Activated CD4-positive, alpha-beta T cell treated with anti-CD3 and anti-CD28 coated beads, Interleukin-2, amount 10 ng/mL, durations not matched to agents 7 days and 5 days (primary cell): ENCODE results near the gene GORASP2. TPM values are rescaled to one million over a fixed set of nuclear protein-coding genes. Genes with fewer than 3 reads are reported as not detected.
"Not testable (repeated sequence)": the region's sequence is repeated elsewhere in the genome, so short reads cannot be mapped to it uniquely, and the experiment has no call there.

Source experiments
- CTCF ChIA-PET: fragments of 350-600 bp; sonication (Branson Sonifier 250); formaldehyde crosslinking; loops from one replicate; lab custom pipeline; 2021; ENCODE audit warnings: antibody characterized with exemption; lab: Charles Lee
- POLR2A ChIA-PET: fragments of 350-600 bp; sonication (Branson Sonifier 250); formaldehyde crosslinking; loops from one replicate; lab custom pipeline; 2021; ENCODE audit warnings: antibody characterized with exemption; lab: Charles Lee
- DNase-seq: peaks from one replicate; pipeline ENCODE4 v3.0.0-alpha.2; 2020
- H3K27ac Mint-ChIP-seq: one replicate; pipeline ENCODE4 v1.8.0; 2021; ENCODE audit warnings: mild to moderate bottlenecking, moderate library complexity, mixed read lengths
- H3K27me3 Mint-ChIP-seq: one replicate; pipeline ENCODE4 v1.8.0; 2021; ENCODE audit warnings: mixed read lengths
- H3K36me3 Mint-ChIP-seq: one replicate; pipeline ENCODE4 v1.8.0; 2021; ENCODE audit warnings: low read depth, mixed read lengths
- H3K4me1 Mint-ChIP-seq: one replicate; pipeline ENCODE4 v1.8.0; 2021; ENCODE audit warnings: mixed read lengths
- H3K4me3 Mint-ChIP-seq: one replicate; pipeline ENCODE4 v1.8.0; 2021; ENCODE audit warnings: mild to moderate bottlenecking, moderate library complexity, mixed read lengths
- H3K9me3 Mint-ChIP-seq: one replicate; pipeline ENCODE4 v1.8.0; 2021; ENCODE audit warnings: mixed read lengths
- total RNA-seq, 2 experiments: library from RNA; stranded (reverse); gene quantifications; one replicate each; pipeline ENCODE4 v1.2.3, GENCODE V29; 2021

GORASP2 gene
- total RNA-seq, 2 experiments from 2014 or later, result 58.7 to 62.0 TPM

DNA sequence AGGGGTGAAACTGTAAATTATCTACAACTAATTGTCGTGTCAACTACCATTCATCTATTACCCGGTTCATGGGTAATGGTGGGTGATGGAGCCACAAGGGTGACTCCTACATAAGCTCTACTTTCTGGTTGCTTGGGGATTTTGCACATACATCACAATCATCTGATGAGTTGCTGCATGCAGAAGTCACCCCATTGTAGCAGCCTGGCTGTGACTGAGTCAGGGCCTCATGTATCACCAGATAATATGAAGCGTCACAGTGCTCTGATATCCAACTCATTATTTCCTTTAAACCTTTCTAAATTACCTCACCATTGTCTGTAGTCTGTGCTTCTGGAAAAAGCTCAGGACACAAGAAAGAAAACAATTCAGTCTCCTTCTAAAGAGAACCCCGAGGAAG, 32.4 kb upstream of the GORASP2 start:
- H3K4me1 Mint-ChIP-seq, result no peaks in the 10 kb centered on the region
- H3K27me3 Mint-ChIP-seq, result peaks cover 11% of the 10 kb centered on the region
- ChIA-PET POLR2A (no interaction called here), CTCF (interaction anchor here (1.0 to 2.3 kb wide), 3 partner anchors 11 to 33 kb away, joined by 3 to 8 read pairs (median 7); partner anchors contain the start of gene GORASP2)
- H3K9me3 Mint-ChIP-seq, result no peaks in the 10 kb centered on the region
- no peaks in the 10 kb centered on the region for H3K36me3 Mint-ChIP-seq
- H3K27ac Mint-ChIP-seq, result no peak overlapping the region
- H3K4me3 Mint-ChIP-seq, result no peak overlapping the region
- DNase-seq, result no peak

DNA sequence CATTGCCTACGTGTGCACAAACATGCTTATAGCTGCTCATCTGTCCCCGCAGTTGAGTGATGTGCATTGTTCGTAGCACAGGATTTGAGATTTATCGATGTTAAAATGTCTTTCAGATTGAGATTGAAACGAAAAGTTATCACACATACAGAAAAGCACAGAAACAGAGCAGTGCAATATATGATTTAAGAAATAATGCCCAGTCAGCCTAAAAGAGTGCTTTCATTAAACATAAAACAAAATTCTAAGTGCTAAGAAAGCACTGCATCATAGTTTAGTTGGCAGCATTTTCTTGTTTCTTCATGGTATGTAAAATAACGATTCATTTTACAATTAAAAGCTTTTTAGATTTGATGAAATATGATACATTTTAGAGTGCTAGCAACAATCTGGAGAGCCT, 31.9 kb upstream of the GORASP2 start:
- CTCF ChIA-PET, result interaction anchor here (2.3 kb wide), 1 partner anchor 19 kb away, joined by 7 read pairs; no protein-coding TSS in a partner anchor
- Mint-ChIP-seq H3K36me3 (no peaks in the 10 kb centered on the region), H3K9me3 (no peaks in the 10 kb centered on the region), H3K27ac (no peak overlapping the region), H3K4me1 (no peaks in the 10 kb centered on the region), H3K4me3 (no peak overlapping the region), H3K27me3 (peaks cover 11% of the 10 kb centered on the region)
- POLR2A ChIA-PET, result no interaction called here
- DNase-seq, result no peak

DNA sequence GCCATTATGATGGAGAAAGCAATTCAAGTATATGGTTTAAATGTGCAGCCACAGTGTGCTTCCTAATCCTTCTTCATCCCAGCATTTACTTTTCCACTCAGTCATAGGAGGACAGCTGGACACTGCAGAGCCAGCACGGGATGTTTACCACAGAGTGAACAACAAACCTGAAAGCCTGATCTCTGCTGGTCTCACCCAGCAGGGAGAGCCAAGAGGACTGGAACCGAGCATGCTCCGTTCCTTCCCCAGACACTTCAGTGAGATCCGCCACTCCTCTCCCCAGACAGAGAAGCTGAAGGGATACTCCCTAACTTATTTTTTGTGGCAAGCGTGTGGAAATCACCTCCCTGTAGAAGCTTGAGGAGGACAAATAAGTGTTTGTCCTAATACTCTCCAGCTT, 23.2 kb upstream of the GORASP2 start:
- Mint-ChIP-seq H3K4me3 (no peak overlapping the region), H3K4me1 (no peaks in the 10 kb centered on the region), H3K27ac (no peak overlapping the region), H3K27me3 (peaks cover 4% of the 10 kb centered on the region), H3K36me3 (peaks cover 2% of the 10 kb centered on the region), H3K9me3 (peaks cover 13% of the 10 kb centered on the region)
- CTCF ChIA-PET, result no interaction called here
- POLR2A ChIA-PET, result no interaction called here
- DNase-seq, result no peak

DNA sequence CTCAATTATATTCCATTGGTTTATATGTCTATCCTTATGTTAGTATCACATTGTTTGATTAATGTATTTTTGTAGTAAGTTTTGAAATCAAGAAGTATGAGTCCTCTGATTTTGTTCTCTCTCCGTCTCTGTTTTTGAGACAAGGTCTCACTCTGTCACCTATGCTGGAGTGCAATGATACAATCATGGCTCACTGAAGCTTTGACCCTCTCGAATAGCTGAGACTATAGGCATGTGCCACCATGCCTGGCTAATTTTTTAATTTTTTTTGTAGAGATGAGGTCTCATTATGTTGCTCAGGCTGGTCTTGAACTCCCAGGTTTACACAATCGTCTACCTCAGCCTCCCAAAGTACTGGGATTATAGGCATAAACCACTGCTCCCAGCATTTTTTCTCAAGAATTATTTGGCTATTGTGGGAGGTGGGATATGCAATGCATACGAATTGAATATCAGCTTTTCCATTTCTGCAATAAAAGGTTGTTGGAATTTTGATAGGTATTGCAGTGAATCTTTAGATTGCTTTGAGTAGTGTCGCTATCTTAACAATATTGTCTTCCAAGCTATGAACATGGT, 17.7 kb upstream of the GORASP2 start:
- DNase-seq, result no peak
- H3K27ac Mint-ChIP-seq, result no peak overlapping the region
- ChIA-PET CTCF (no interaction called here), POLR2A (no interaction called here)
- peaks cover 2% of the 10 kb centered on the region for H3K36me3 Mint-ChIP-seq
- no peak overlapping the region for H3K4me3 Mint-ChIP-seq
- H3K27me3 Mint-ChIP-seq, result peaks cover 5% of the 10 kb centered on the region
- H3K4me1 Mint-ChIP-seq, result no peaks in the 10 kb centered on the region
- peaks cover 39% of the 10 kb centered on the region for H3K9me3 Mint-ChIP-seq

DNA sequence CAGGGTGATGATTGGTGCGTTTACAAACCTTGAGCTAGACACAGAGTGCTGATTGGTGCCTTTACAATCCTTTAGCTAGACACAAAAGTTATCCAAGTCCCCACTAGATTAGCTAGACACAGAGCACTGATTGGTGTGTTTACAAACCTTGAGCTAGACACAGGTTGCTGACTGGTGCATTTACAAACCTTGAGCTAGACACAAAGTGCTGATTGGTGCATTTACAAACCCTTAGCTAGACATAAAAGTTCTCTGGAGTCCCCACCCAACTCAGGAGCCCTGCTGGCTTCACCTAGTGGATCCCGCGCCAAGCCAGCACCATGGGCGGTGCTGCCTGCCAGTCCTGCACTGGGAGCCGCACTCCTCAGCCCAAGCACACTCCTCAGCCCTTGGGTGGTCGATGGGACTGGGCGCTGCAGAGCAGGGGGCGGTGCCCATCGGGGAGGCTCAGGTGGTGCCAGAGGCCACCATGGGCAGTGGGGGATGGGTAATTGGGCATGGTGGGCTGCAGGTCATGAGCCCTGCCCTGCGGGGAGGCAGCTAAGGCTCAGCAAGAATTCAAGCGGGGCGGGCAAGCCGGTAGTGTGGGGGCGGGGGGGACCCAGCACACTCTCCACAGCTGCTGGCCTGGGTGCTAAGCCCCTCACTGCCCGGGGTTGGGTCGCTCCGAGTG, 13.9 kb upstream of the GORASP2 start:
- H3K36me3 Mint-ChIP-seq, H3K27ac Mint-ChIP-seq, H3K4me3 Mint-ChIP-seq, H3K4me1 Mint-ChIP-seq, H3K27me3 Mint-ChIP-seq, DNase-seq, POLR2A ChIA-PET: not testable (repeated sequence)
- CTCF ChIA-PET, result interaction anchor here (0.6 to 2.4 kb wide), 2 partner anchors 13 to 604 kb away, joined by 3 to 10 read pairs; partner anchors contain the start of gene GORASP2
- peaks cover 57% of the 10 kb centered on the region for H3K9me3 Mint-ChIP-seq

DNA sequence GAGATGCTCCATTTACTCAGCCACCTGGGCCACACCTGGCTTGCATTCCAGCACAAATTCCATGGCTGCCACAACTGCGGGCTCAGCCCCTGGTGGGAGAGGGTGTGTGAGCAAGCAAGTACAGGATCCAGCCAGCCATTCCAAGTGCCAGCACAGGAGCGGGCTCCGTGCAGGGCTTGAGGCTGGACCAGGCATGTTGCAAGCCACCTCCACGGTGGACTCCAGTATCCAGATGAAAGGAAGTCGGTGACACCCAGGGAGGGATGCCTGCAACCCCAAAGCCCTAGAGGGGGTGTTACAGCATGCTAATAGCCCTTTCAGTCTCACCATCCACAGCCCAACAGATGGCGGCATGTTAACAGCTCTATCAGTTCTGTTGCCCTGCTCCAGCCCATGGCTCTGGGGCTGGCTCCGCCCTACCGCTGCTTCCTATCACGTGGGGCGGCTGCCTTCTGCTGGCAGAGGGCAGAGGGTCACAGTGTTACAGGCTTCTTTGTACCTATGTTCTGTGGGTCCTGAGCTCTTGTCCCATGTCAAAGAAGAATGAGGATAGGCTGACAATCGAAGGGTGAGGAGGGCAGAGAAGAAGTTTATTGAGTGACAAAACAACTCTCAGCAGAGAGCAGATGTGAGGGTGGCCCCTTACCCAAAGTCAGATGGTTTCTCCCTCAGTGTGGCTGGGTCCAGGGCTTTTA, 11.7 kb upstream of the GORASP2 start:
- no peaks in the 10 kb centered on the region for H3K4me1 Mint-ChIP-seq
- CTCF ChIA-PET, result interaction anchor here (1.6 to 1.7 kb wide), 2 partner anchors 8 to 11 kb away, joined by 4 to 13 read pairs; partner anchors contain the start of gene GORASP2
- H3K9me3 Mint-ChIP-seq, result peaks cover 44% of the 10 kb centered on the region
- peaks cover 8% of the 10 kb centered on the region for H3K36me3 Mint-ChIP-seq
- H3K27me3 Mint-ChIP-seq, result no peaks in the 10 kb centered on the region
- no peak for DNase-seq
- no peak overlapping the region for H3K4me3 Mint-ChIP-seq
- POLR2A ChIA-PET, result no interaction called here
- no peak overlapping the region for H3K27ac Mint-ChIP-seq

DNA sequence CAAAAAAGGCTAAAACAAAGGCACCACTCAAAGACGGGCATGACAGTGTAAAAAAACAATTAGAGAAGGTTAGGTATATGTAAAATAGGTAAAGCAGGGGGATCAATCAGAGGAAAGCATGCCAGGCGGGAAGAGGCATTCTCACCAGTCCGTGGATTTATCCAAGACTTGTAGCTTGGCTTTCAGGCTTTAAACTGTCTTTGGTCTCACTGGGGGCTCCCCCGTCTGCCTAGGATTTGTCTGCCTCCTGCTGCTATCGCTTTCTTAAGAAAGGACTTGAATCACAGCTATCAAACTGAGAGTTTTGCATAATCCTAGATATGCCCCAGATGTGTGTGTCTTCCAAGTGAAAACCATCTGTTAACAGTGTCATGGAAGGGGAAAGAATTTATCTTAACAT, 11.1 kb upstream of the GORASP2 start:
- Mint-ChIP-seq H3K27ac (no peak overlapping the region), H3K4me3 (no peak overlapping the region), H3K9me3 (peaks cover 40% of the 10 kb centered on the region), H3K4me1 (no peaks in the 10 kb centered on the region), H3K36me3 (peaks cover 8% of the 10 kb centered on the region), H3K27me3 (no peaks in the 10 kb centered on the region)
- ChIA-PET CTCF (interaction anchor here (0.6 to 1.7 kb wide), 3 partner anchors 11 to 1209 kb away, joined by 3 to 13 read pairs (median 3); partner anchors contain the start of gene GORASP2), POLR2A (no interaction called here)
- no peak for DNase-seq

DNA sequence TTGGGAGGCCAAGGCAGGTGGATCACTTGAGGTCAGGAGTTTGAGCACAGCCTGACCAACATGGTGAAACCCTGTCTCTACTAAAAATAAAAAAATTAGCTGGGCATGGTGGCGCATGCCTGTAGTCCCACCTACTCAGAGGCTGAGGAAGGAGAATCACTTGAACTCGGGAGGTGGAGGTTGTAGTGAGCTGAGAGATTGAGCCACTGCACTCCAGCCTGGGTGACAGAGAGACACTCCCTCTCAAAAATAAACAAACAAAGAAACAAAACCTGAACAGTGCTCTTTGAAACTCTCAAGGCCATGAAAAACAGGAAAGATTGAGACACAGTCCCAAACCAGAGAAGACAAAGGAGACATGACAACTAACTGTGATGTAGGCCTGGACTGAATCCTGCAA, 7.2 kb upstream of the GORASP2 start:
- H3K27ac Mint-ChIP-seq, POLR2A ChIA-PET, DNase-seq, CTCF ChIA-PET, H3K4me1 Mint-ChIP-seq, H3K27me3 Mint-ChIP-seq, H3K4me3 Mint-ChIP-seq: not testable (repeated sequence)
- Mint-ChIP-seq H3K9me3 (peaks cover 26% of the 10 kb centered on the region), H3K36me3 (peaks cover 15% of the 10 kb centered on the region)

DNA sequence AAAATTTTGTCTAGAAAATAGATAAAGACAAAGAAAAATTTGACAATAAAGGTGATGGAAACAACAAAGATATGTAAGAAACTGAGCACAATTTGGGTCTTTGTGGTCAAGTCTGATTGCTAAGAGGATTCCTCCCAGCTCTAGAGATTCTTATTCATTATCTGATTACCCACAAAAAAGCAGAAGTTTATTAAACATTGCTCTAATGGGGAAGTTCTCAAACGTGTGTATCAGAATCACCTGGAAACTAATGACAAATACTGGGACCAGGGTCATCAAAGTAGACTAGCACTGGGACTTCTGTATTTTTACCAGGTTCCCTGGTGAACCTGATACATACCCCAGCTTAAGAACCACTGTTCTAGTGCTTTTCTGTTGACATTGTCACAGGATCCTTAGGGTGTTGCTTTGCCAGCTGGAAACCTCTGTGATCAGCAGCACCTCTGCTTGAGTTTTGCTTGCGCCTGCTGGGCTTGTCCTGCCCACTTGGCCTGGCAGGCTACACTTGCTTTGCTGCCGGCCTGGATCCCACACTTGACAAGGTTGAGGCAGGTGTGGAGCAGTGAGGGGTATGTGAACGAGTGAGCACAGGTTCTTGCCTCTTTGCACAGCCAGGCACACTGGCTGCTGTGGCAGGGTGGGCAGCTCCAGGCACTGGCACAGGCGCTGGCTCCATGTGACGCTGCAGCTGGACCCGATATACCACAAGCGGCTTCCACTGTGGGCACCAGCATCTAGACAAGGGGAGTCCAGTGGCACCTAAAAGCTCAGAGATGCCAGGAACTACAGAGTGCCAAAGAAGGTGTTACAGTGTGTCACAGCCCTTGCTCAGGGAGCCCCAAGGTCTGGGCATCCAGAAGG, 6.2 kb upstream of the GORASP2 start:
- no peak overlapping the region for H3K27ac Mint-ChIP-seq
- POLR2A ChIA-PET, result no interaction called here
- DNase-seq, result no peak

DNA sequence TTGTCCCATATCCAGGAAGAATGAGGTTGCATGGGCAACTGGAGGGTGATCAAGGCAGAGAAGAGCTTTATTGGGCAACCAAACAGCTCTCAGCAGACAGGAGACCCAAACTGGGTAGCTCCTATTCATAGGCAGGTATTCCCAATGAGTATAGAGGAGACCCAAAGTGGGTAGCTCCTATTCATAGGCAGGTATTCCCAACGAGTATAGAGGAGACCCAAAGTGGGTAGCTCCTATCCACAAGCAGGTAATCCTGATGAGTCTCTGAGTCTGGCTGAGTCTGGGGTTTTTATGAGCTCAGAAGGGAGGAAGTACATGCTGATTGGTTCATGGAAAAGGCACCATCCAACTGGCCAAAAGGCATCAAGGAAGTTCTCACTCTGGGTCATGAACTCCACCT, 5.3 kb upstream of the GORASP2 start:
- H3K36me3 Mint-ChIP-seq, result peaks cover 16% of the 10 kb centered on the region
- ChIA-PET POLR2A (no interaction called here), CTCF (no interaction called here)
- H3K9me3 Mint-ChIP-seq, result peaks cover 22% of the 10 kb centered on the region
- no peaks in the 10 kb centered on the region for H3K27me3 Mint-ChIP-seq
- H3K4me3 Mint-ChIP-seq, result no peak overlapping the region
- no peak for DNase-seq
- H3K4me1 Mint-ChIP-seq, result peaks cover 17% of the 10 kb centered on the region
- H3K27ac Mint-ChIP-seq, result no peak overlapping the region

More for the DNA sequence above, 6.2 kb upstream of the GORASP2 start:
- Mint-ChIP-seq H3K36me3 (peaks cover 13% of the 10 kb centered on the region), H3K27me3 (no peaks in the 10 kb centered on the region), H3K9me3 (peaks cover 23% of the 10 kb centered on the region), H3K4me3 (no peak overlapping the region), H3K4me1 (peaks cover 8% of the 10 kb centered on the region)
- CTCF ChIA-PET, result no interaction called here

DNA sequence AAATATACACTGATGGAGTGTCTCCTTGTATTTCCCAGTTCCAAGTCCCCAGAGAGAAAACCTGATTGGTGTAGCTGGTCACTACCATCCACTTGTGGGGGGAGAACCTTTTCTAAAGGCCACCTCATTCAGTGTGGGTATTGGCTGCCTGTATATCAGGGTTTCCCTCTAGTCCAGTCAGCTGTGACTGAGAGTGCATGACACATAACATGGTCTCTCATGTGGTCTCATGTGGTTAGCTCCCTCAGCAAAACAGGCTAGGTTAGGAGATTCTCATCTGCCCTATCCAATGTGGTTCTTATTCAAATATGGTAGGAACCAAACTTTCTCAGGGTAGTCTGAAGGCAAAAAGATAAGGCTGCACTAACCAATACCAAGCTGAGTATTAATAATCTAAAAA, 4.1 kb upstream of the GORASP2 start:
- DNase-seq, result no peak
- peaks cover 15% of the 10 kb centered on the region for H3K9me3 Mint-ChIP-seq
- H3K4me1 Mint-ChIP-seq, result peaks cover 17% of the 10 kb centered on the region
- H3K36me3 Mint-ChIP-seq, result peaks cover 14% of the 10 kb centered on the region
- CTCF ChIA-PET, result interaction anchor here (0.6 to 2.0 kb wide), 2 partner anchors 8 to 624 kb away, joined by 4 to 5 read pairs; no protein-coding TSS in a partner anchor
- POLR2A ChIA-PET, result no interaction called here
- H3K4me3 Mint-ChIP-seq, result no peak overlapping the region
- no peaks in the 10 kb centered on the region for H3K27me3 Mint-ChIP-seq
- H3K27ac Mint-ChIP-seq, result no peak overlapping the region

DNA sequence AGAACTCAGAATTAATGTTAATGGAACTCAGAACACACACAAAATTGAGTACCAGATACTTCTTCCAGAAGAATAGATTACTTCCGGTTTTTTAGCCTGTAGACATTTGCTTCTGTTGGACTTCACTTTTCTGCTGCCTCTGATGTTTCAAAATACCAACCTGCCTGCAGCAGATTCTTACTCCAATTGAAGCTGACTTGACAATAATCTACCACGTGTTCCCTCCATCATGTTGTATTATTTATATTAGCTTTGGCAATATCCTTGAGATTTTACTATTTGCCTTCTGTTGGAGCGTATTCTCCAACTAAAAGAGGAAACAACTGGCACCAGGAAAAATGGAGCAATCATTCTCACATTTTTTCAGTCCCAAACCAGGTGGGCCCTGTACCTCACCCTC, 3.1 kb upstream of the GORASP2 start:
- ChIA-PET CTCF (interaction anchor here (0.6 to 2.0 kb wide), 2 partner anchors 9 to 1135 kb away, joined by 4 read pairs; no protein-coding TSS in a partner anchor), POLR2A (no interaction called here)
- Mint-ChIP-seq H3K27me3 (no peaks in the 10 kb centered on the region), H3K4me1 (peaks cover 23% of the 10 kb centered on the region), H3K4me3 (no peak overlapping the region), H3K9me3 (peaks cover 14% of the 10 kb centered on the region), H3K36me3 (peaks cover 14% of the 10 kb centered on the region), H3K27ac (no peak overlapping the region)
- no peak for DNase-seq
